COR-L47 (cell line): ENCODE results near the gene AUTS2.

Source experiments
- DNase-seq: peaks from one replicate; lab custom pipeline; 2025; lab: John Stamatoyannopoulos, UW

AUTS2 gene

GRCh38 chr7:69599955-69600709, 1.9 kb downstream of the AUTS2 start:
- DNase-seq = no peak

- DNase-seq = no peak
Measured at GRCh38 chr7:69600710-69601519, 2.6 kb downstream of the AUTS2 start.

- no peak for DNase-seq
Measured at GRCh38 chr7:69602522-69602921, 4.2 kb downstream of the AUTS2 start.

GRCh38 chr7:69603351-69603750, 5.1 kb downstream of the AUTS2 start:
- DNase-seq = no peak

GRCh38 chr7:69603937-69604494, 5.7 kb downstream of the AUTS2 start:
- no peak for DNase-seq

- DNase-seq = no peak
Measured at GRCh38 chr7:69605070-69605469, 6.8 kb downstream of the AUTS2 start.

GRCh38 chr7:69605546-69605945, 7.3 kb downstream of the AUTS2 start:
- no peak for DNase-seq

- no peak for DNase-seq
Measured at GRCh38 chr7:69608049-69608448, 9.8 kb downstream of the AUTS2 start.

- no peak for DNase-seq
Measured at GRCh38 chr7:69608878-69609277, 10.6 kb downstream of the AUTS2 start.

- no peak for DNase-seq
Measured at GRCh38 chr7:69609541-69610373, 11.5 kb downstream of the AUTS2 start.

GRCh38 chr7:69610374-69611084, 12.3 kb downstream of the AUTS2 start:
- DNase-seq = peak; percentile 26

- DNase-seq = no peak
Measured at GRCh38 chr7:69612981-69613380, 14.7 kb downstream of the AUTS2 start.

GRCh38 chr7:69613846-69614245, 15.6 kb downstream of the AUTS2 start:
- DNase-seq = no peak

- no peak for DNase-seq
Measured at GRCh38 chr7:69615685-69616084, 17.4 kb downstream of the AUTS2 start.

- no peak for DNase-seq
Measured at GRCh38 chr7:69617364-69617763, 19.1 kb downstream of the AUTS2 start.

GRCh38 chr7:69619054-69619453, 20.8 kb downstream of the AUTS2 start:
- DNase-seq = no peak

GRCh38 chr7:69619635-69620034, 21.4 kb downstream of the AUTS2 start:
- no peak for DNase-seq

GRCh38 chr7:69620063-69620462, 21.8 kb downstream of the AUTS2 start:
- no peak for DNase-seq

GRCh38 chr7:69620650-69621049, 22.4 kb downstream of the AUTS2 start:
- no peak for DNase-seq

- no peak for DNase-seq
Measured at GRCh38 chr7:69622014-69622835, 23.9 kb downstream of the AUTS2 start.

- no peak for DNase-seq
Measured at GRCh38 chr7:69622960-69623359, 24.7 kb downstream of the AUTS2 start.
